K562 (cell line): ENCODE measurements around the gene TMEM204. TPM values are rescaled to one million over a fixed set of nuclear protein-coding genes. Genes with fewer than 3 reads are reported as not detected.

Source experiments
- ATAC-seq: fragments of 200-7000 bp; cut with Tn5 transposase; 3 replicates; pipeline ENCODE4 v1.9.1; 2020; ENCODE audit warnings: moderate library complexity
- BruUV-seq: library from RNA; stranded (reverse); fragments of 400-500 nt; replicated peaks from 2 replicates; lab custom pipeline; 2021; lab: Mats Ljungman, UMichigan
- CTCF ChIA-PET: fragments of 300-600 bp; formaldehyde crosslinking; extraction: SDS; loops from one replicate; lab custom pipeline; 2021; ENCODE audit warnings: low intra/inter-chr PET ratio; lab: Yijun Ruan, JAX
- POLR2A ChIA-PET: fragments of 300-600, 350-650 bp; sonication (Branson Sonifier 250); formaldehyde crosslinking; extraction: SDS; loops from one replicate; lab custom pipeline; 2021; ENCODE audit warnings: antibody characterized with exemption, inconsistent platforms; lab: Yijun Ruan, JAX
- DNase-seq, 4 experiments: peaks; one replicate each; pipeline versions ENCODE4 v3.0.0 to v3.0.0-alpha.2; 2011 to 2018; ENCODE audit warnings: low spot score in 3 of 4, mixed read lengths in 3 of 4; ENCODE audit errors: extremely low read depth in 1 of 4
- FAIRE-seq: peaks from 2 replicates; lab custom pipeline; 2011; peaks lifted over from hg19 to GRCh38; lab: Jason Lieb, UNC
- H2AFZ ChIP-seq: 2 replicates; pipeline ENCODE4 v1.6.0; 2011; ENCODE audit warnings: low read depth, low read length, control low read depth, inconsistent platforms
- H3K27ac ChIP-seq: fragments of 200-600 bp; 3 replicates; pipeline ENCODE4 v1.8.0; 2011; ENCODE audit warnings: low read depth, mild to moderate bottlenecking, control low read depth, inconsistent platforms, low read length, moderate library complexity, mixed read lengths; ENCODE audit errors: extremely low read depth
- H3K27me3 ChIP-seq, 2 experiments: fragments of 300-600 bp in 1 of 2; 2 replicates in 1 of 2; 3 replicates in 1 of 2; pipeline versions ENCODE4 v1.6.0 to v1.8.0; 2011; ENCODE audit warnings: inconsistent platforms in 2 of 2, low read length in 2 of 2, mild to moderate bottlenecking in 1 of 2, mixed read lengths in 1 of 2, moderate library complexity in 1 of 2; ENCODE audit not compliant: control insufficient read depth in 2 of 2, insufficient read depth in 2 of 2
- H3K36me3 ChIP-seq: fragments of 300-600 bp; 3 replicates; pipeline ENCODE4 v1.8.0; 2011; ENCODE audit warnings: mild to moderate bottlenecking, low read length, inconsistent platforms; ENCODE audit not compliant: control insufficient read depth, insufficient read depth
- H3K4me1 ChIP-seq, 2 experiments: fragments of 200-600 bp in 1 of 2; replicated peaks in 1 of 2; 2 replicates in 1 of 2; 3 replicates in 1 of 2; pipeline versions ENCODE4 v1.5.1 to v1.8.0; 2011; ENCODE audit warnings: inconsistent platforms in 2 of 2, low read length in 2 of 2, mild to moderate bottlenecking in 1 of 2, mixed read lengths in 1 of 2, moderate library complexity in 1 of 2; ENCODE audit not compliant: control insufficient read depth in 2 of 2, insufficient read depth in 2 of 2
- H3K4me2 ChIP-seq: 2 replicates; pipeline ENCODE4 v1.6.1; 2011; ENCODE audit warnings: low read length, control low read depth, inconsistent platforms, mixed read lengths; ENCODE audit not compliant: insufficient read depth
- H3K4me3 ChIP-seq: fragments of 200-600 bp; sonication (generic), shearing (Covaris generic); 2 replicates; pipeline ENCODE4 v1.5.1; 2016; ENCODE audit warnings: control low read depth, inconsistent platforms
- H3K79me2 ChIP-seq: fragments of 200-600 bp; 3 replicates; pipeline ENCODE4 v1.8.0; 2011; ENCODE audit warnings: low read length, inconsistent platforms; ENCODE audit not compliant: control insufficient read depth, insufficient read depth
- H3K9ac ChIP-seq, 2 experiments: 2 replicates each; pipeline versions ENCODE4 v1.6.0 to v1.6.1; 2011; ENCODE audit warnings: low read depth in 2 of 2, low read length in 2 of 2, control low read depth in 1 of 2, inconsistent platforms in 1 of 2, mild to moderate bottlenecking in 1 of 2, mixed read lengths in 1 of 2; ENCODE audit not compliant: insufficient read depth in 1 of 2
- H3K9me1 ChIP-seq: one replicate; pipeline ENCODE4 v1.6.0; 2011; ENCODE audit warnings: inconsistent platforms, mild to moderate bottlenecking, low read length, moderate library complexity; ENCODE audit not compliant: control insufficient read depth, insufficient read depth
- H3K9me3 ChIP-seq: replicated peaks from 2 replicates; pipeline ENCODE4 v1.5.1; 2011; ENCODE audit warnings: low read depth, low read length, inconsistent platforms; ENCODE audit not compliant: control insufficient read depth, insufficient read depth
- H4K20me1 ChIP-seq: replicated peaks from 2 replicates; pipeline ENCODE4 v1.6.1; 2011; ENCODE audit warnings: low read length, inconsistent platforms, mixed read lengths; ENCODE audit not compliant: control insufficient read depth, insufficient read depth
- CEBPZ ChIP-seq: fragments of 150-350 bp; IDR thresholded peaks from 2 replicates; pipeline ENCODE4 v1.6.1; 2014; ENCODE audit warnings: low read depth, mild to moderate bottlenecking, low read length, borderline replicate concordance
- CREM ChIP-seq: IDR thresholded peaks from 2 replicates; pipeline ENCODE4 v1.6.1; 2014; ENCODE audit warnings: antibody characterized with exemption, low read depth
- HMG20A ChIP-seq: fragments of 450-650 bp; formaldehyde crosslinking; conservative IDR thresholded peaks from 2 replicates; pipeline ENCODE4 v1.4.0; 2020; ENCODE audit warnings: mild to moderate bottlenecking, mixed read lengths
- JUND ChIP-seq, 2 experiments: IDR thresholded peaks; 2 replicates in 1 of 2; 3 replicates in 1 of 2; pipeline ENCODE4 v1.6.1; 2011; ENCODE audit warnings: borderline replicate concordance in 2 of 2, low read depth in 2 of 2, low read length in 2 of 2, improper control_type of control experiment in 1 of 2, missing biosample characterization in 1 of 2, missing genetic modification characterization in 1 of 2, missing genetic modification reagents in 1 of 2
- NCOR1 ChIP-seq: fragments of 450-650 bp; IDR thresholded peaks from 2 replicates; pipeline ENCODE4 v1.6.1; 2016; ENCODE audit warnings: mild to moderate bottlenecking, moderate library complexity
- NFXL1 ChIP-seq: fragments of 450-650 bp; formaldehyde crosslinking; IDR thresholded peaks from 2 replicates; pipeline ENCODE4 v1.4.0; 2021; ENCODE audit warnings: mild to moderate bottlenecking
- PCBP1 ChIP-seq: fragments of 200-400 bp; formaldehyde crosslinking; IDR thresholded peaks from 2 replicates; pipeline ENCODE4 v1.6.1; 2018; ENCODE audit warnings: mild to moderate bottlenecking, low read depth, low read length; ENCODE audit not compliant: poor library complexity, severe bottlenecking
- PREB ChIP-seq: sonication (generic); formaldehyde crosslinking; IDR thresholded peaks from 2 replicates; pipeline ENCODE4 v1.8.1; 2023; ENCODE audit warnings: mild to moderate bottlenecking, missing genetic modification reagents
- RBM39 ChIP-seq: fragments of 200-400 bp; formaldehyde crosslinking; optimal IDR thresholded peaks from 2 replicates; pipeline ENCODE3; 2018; ENCODE audit warnings: low read depth, low read length
- SRF ChIP-seq, 2 experiments: fragments of 250-450, 450-650 bp in 1 of 2; sonication (Bioruptor Pico) in 1 of 2; sonication (generic) in 1 of 2; formaldehyde crosslinking; IDR thresholded peaks; 2 replicates each; pipeline versions ENCODE4 v1.5.0 to v1.5.1; 2020 to 2022; ENCODE audit warnings: mild to moderate bottlenecking in 1 of 2, missing genetic modification reagents in 1 of 2
- ZBTB43 ChIP-seq: sonication (generic); formaldehyde crosslinking; IDR thresholded peaks from 2 replicates; pipeline ENCODE4 v1.8.0; 2023; ENCODE audit warnings: mild to moderate bottlenecking, missing genetic modification reagents
- ZNF133 ChIP-seq: fragments of 250-450 bp; sonication (Bioruptor Pico); IDR thresholded peaks from 2 replicates; pipeline ENCODE4 v1.4.0; 2020; ENCODE audit warnings: mild to moderate bottlenecking
- ZNF134 ChIP-seq: fragments of 250-450 bp; sonication (Bioruptor Pico); conservative IDR thresholded peaks from 2 replicates; pipeline ENCODE4 v1.4.0; 2020
- ZNF217 ChIP-seq: sonication (generic); formaldehyde crosslinking; IDR thresholded peaks from 2 replicates; pipeline ENCODE4 v1.8.0; 2022; ENCODE audit warnings: mild to moderate bottlenecking, missing genetic modification reagents
- ZNF23 ChIP-seq: fragments of 250-450 bp; sonication (Bioruptor Pico); IDR thresholded peaks from 2 replicates; pipeline ENCODE4 v1.4.0; 2020; ENCODE audit warnings: mild to moderate bottlenecking
- ZNF717 ChIP-seq: fragments of 250-450 bp; sonication (Bioruptor Pico); IDR thresholded peaks from 2 replicates; pipeline ENCODE4 v1.5.0; 2021
- WGBS: fragments of 100-300 bp; shearing (Covaris generic); methylation state at CpG from one replicate; pipeline ENCODE4 v1.1.6; 2016; ENCODE audit warnings: low coverage, mixed read lengths; ENCODE audit not compliant: insufficient coverage; ENCODE audit errors: missing lambda C conversion rate; 5-methylcytosine and 5-hydroxymethylcytosine counted together
- in situ Hi-C: fragments of 300-500 bp; cut with MboI; formaldehyde crosslinking; loops from 4 replicates; pipeline ENCODE4 v1.15.0; 2018; ENCODE audit warnings: inconsistent platforms, mixed read lengths
- intact Hi-C: fragments of 100-400 bp; cut with micrococcal nuclease; formaldehyde crosslinking; loops from 2 replicates; pipeline ENCODE4 v1.14.2; 2022
- polyA plus RNA-seq, 8 experiments: library from polyadenylated mRNA; depleted of rRNA in 4 of 8; stranded (reverse) in 5 of 8; unstranded in 3 of 8; fragments of >200 nt; fragmentation: Nextera tagmentation in 2 of 8; fragmentation: Illumina TruSeq in 1 of 8; extraction: Ambion mirVana in 2 of 8; extraction: Trizol in 1 of 8; gene quantifications; 2 replicates each; pipeline versions ENCODE4 v1.2.1 to v1.2.3, GENCODE V29; 2011 to 2014; ENCODE audit warnings: inconsistent platforms in 1 of 8, missing spikeins in 1 of 8
- total RNA-seq, 7 experiments: library from RNA; depleted of rRNA in 6 of 7; stranded (reverse); fragments of >200 nt in 6 of 7; fragmentation: Illumina TruSeq in 2 of 7; extraction: Trizol in 2 of 7; gene quantifications; 2 replicates each; pipeline versions ENCODE4 v1.2.1 to v1.2.3, GENCODE V29; 2011 to 2021; ENCODE audit warnings: low replicate concordance in 1 of 7

TMEM204 gene
- total and polyA plus RNA-seq, 9 of the 15 experiments (the other 6 are each of a cell fraction or from before 2014, with no cell fraction given): 0.04 to 0.18 TPM; not detected in 7

GRCh38 chr16:1531638-1531910, 1.9 kb upstream of the TMEM204 start:
- Histone ChIP-seq H3K4me3 (no peak overlapping the region), H2AFZ (no peak overlapping the region), H3K36me3 (no peaks in the 10 kb centered on the region), H3K4me2 (no peak overlapping the region), H3K27ac (no peak overlapping the region), H3K9ac (no peak overlapping the region), H3K79me2 (no peaks in the 10 kb centered on the region), H3K9me3 (no peaks in the 10 kb centered on the region), H4K20me1 (peaks cover 17% of the 10 kb centered on the region), H3K9me1 (no peaks in the 10 kb centered on the region), H3K4me1 (peaks cover 4 to 75% of the 10 kb centered on the region in 2 experiments; a peak in 3 of 5 replicates)
- 47% methylated on average over 13 of the region's 14 CpGs for WGBS
- no TSS peak for BruUV-seq
- CTCF ChIA-PET: no interaction called here
- no peak for ATAC-seq
- FAIRE-seq: no peak
- TF ChIP-seq PREB (CRISPR knock-in tag) (no peak), CEBPZ (no peak), ZNF134 (CRISPR knock-in tag) (no peak), ZNF217 (no peak), NCOR1 (no peak), RBM39 (no peak), ZNF133 (CRISPR knock-in tag) (no peak), ZNF717 (no peak), PCBP1 (no peak), NFXL1 (CRISPR knock-in tag) (no peak), SRF (CRISPR knock-in tag; IDR thresholded peaks at IDR 0.05) (no peak), HMG20A (no peak), CREM (no peak), ZNF23 (CRISPR knock-in tag) (no peak), ZBTB43 (CRISPR knock-in tag) (no peak), JUND (IDR thresholded peaks at IDR 0.05; ENCODE audit: borderline replicate concordance, low read depth, low read length) (no peak), JUND (tag; IDR thresholded peaks at IDR 0.05; ENCODE audit: borderline replicate concordance, low read depth, low read length) (no peak)
- TF ChIP-seq, all 486 proteins: peak for 0
- H3K27me3 ChIP-seq: peaks cover 21 to 81% of the 10 kb centered on the region in 2 experiments; a peak in 4 of 5 replicates
- DNase-seq: no peak
- in situ Hi-C loops (no loop called here), intact Hi-C loops (no loop called here)
- POLR2A ChIA-PET: no interaction called here
